Osteocyte (in vitro differentiated cells): ENCODE data around the gene RUNX2. TPM values are rescaled to one million over a fixed set of nuclear protein-coding genes. Genes with fewer than 3 reads are reported as not detected.
"Not testable (repeated sequence)": the region's sequence is repeated elsewhere in the genome, so short reads cannot be mapped to it uniquely, and the experiment has no call there.

Experiments
- DNase-seq: peaks from one replicate; pipeline ENCODE4 v3.0.0; 2021; ENCODE audit warnings: mixed read lengths; ENCODE audit not compliant: unreplicated experiment; ENCODE audit errors: extremely low spot score
- H3K27ac Mint-ChIP-seq: one replicate; pipeline ENCODE4 v1.8.0; 2021; ENCODE audit warnings: mild to moderate bottlenecking, mixed read lengths; ENCODE audit not compliant: unreplicated experiment
- H3K27me3 Mint-ChIP-seq: one replicate; pipeline ENCODE4 v1.8.0; 2021; ENCODE audit warnings: mixed read lengths; ENCODE audit not compliant: unreplicated experiment
- H3K36me3 Mint-ChIP-seq: one replicate; pipeline ENCODE4 v1.8.0; 2021; ENCODE audit warnings: mixed read lengths; ENCODE audit not compliant: unreplicated experiment
- H3K4me1 Mint-ChIP-seq: one replicate; pipeline ENCODE4 v1.8.0; 2021; ENCODE audit warnings: mixed read lengths; ENCODE audit not compliant: unreplicated experiment
- H3K4me3 Mint-ChIP-seq: one replicate; pipeline ENCODE4 v1.8.0; 2021; ENCODE audit warnings: mild to moderate bottlenecking, moderate library complexity, mixed read lengths; ENCODE audit not compliant: unreplicated experiment
- H3K9me3 Mint-ChIP-seq: one replicate; pipeline ENCODE4 v1.8.0; 2021; ENCODE audit warnings: mixed read lengths; ENCODE audit not compliant: unreplicated experiment
- CTCF ChIP-seq: fragments of 200-600 bp; sonication (generic); IDR thresholded peaks from 2 replicates; pipeline ENCODE4 v1.5.0; 2021; ENCODE audit warnings: antibody characterized with exemption, mild to moderate bottlenecking, moderate library complexity
- total RNA-seq: library from RNA; stranded (reverse); gene quantifications from 2 replicates; pipeline ENCODE4 v1.2.1, GENCODE V29; 2021

Gene RUNX2
- total RNA-seq, 1 donor from 2014 or later = 28.1 TPM

GRCh38 chr6:45667300-45667699, 339.2 kb downstream of the RUNX2 start:
- peak; percentile 68 for DNase-seq
- Mint-ChIP-seq H3K9me3 (no peaks in the 10 kb centered on the region), H3K4me3 (no peak overlapping the region), H3K27ac (no peak overlapping the region), H3K36me3 (peaks cover 2% of the 10 kb centered on the region), H3K4me1 (peaks cover 34% of the 10 kb centered on the region), H3K27me3 (no peaks in the 10 kb centered on the region)
- no peak for TF ChIP-seq CTCF

- Mint-ChIP-seq H3K4me3 (no peak overlapping the region), H3K4me1 (peaks cover 34% of the 10 kb centered on the region), H3K9me3 (no peaks in the 10 kb centered on the region), H3K27me3 (no peaks in the 10 kb centered on the region), H3K27ac (no peak overlapping the region), H3K36me3 (peaks cover 2% of the 10 kb centered on the region)
- DNase-seq = peak; percentile 77
- TF ChIP-seq CTCF = no peak
Measured at GRCh38 chr6:45667766-45668165, 339.6 kb downstream of the RUNX2 start.

GRCh38 chr6:45668705-45669104, 340.6 kb downstream of the RUNX2 start:
- Mint-ChIP-seq H3K4me3 (no peak overlapping the region), H3K9me3 (no peaks in the 10 kb centered on the region), H3K36me3 (peaks cover 2% of the 10 kb centered on the region), H3K27me3 (no peaks in the 10 kb centered on the region), H3K27ac (no peak overlapping the region), H3K4me1 (peaks cover 34% of the 10 kb centered on the region)
- TF ChIP-seq CTCF = no peak
- DNase-seq = peak; percentile 65

DNA sequence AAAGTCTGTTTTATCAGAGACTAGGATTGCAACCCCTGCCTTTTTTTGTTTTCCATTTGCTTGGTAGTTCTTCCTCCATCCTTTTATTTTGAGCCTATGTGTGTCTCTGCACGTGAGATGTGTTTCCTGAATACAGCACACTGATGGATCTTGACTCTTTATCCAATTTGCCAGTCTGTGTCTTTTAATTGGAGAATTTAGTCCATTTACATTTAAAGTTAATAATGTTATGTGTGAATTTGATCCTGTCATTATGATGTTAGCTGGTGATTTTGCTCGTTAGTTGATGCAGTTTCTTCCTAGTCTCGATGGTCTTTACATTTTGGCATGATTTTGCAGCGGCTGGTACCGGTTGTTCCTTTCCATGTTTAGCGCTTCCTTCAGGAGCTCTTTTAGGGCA, 345.0 kb downstream of the RUNX2 start:
- DNase-seq, H3K4me3 Mint-ChIP-seq, H3K27ac Mint-ChIP-seq, H3K36me3 Mint-ChIP-seq, H3K27me3 Mint-ChIP-seq, H3K9me3 Mint-ChIP-seq: not testable (repeated sequence)
- peaks cover 23% of the 10 kb centered on the region for H3K4me1 Mint-ChIP-seq

- H3K4me1 Mint-ChIP-seq = peaks cover 28% of the 10 kb centered on the region
- H3K4me3 Mint-ChIP-seq, H3K36me3 Mint-ChIP-seq, H3K27me3 Mint-ChIP-seq, H3K27ac Mint-ChIP-seq, H3K9me3 Mint-ChIP-seq: not testable (repeated sequence)
- DNase-seq = peak; percentile 34
Measured at GRCh38 chr6:45675166-45675565, 347.0 kb downstream of the RUNX2 start.

- no peaks in the 10 kb centered on the region for H3K36me3 Mint-ChIP-seq
- H3K4me3 Mint-ChIP-seq = no peak overlapping the region
- no peaks in the 10 kb centered on the region for H3K9me3 Mint-ChIP-seq
- peak; percentile 80 for DNase-seq
- no peak for TF ChIP-seq CTCF
- H3K27me3 Mint-ChIP-seq = no peaks in the 10 kb centered on the region
- no peak overlapping the region for H3K27ac Mint-ChIP-seq
- H3K4me1 Mint-ChIP-seq = peaks cover 28% of the 10 kb centered on the region
Measured at GRCh38 chr6:45675634-45676033, 347.5 kb downstream of the RUNX2 start.
